Pancreas (tissue), 10 donors: ENCODE data around the gene ATG7. TPM values are rescaled to one million over a fixed set of nuclear protein-coding genes. Genes with fewer than 3 reads are reported as not detected.
"Not testable (repeated sequence)": the region's sequence is repeated elsewhere in the genome, so short reads cannot be mapped to it uniquely, and the experiment has no call there.

ENCODE experiments used
- ATAC-seq, 4 donors: fragments of 200-7000 bp; cut with Tn5 transposase; one replicate each; pipeline versions ENCODE4 v1.8.0 to v1.9.1; 2020; ENCODE audit warnings: mild to moderate bottlenecking in 4 of 4, moderate library complexity in 4 of 4
- DNase-seq, 6 donors: peaks; one replicate each; pipeline ENCODE4 v3.0.0-alpha.2; 2020
- FAIRE-seq: peaks from 2 replicates; lab custom pipeline; 2012; peaks lifted over from hg19 to GRCh38; lab: Jason Lieb, UNC
- H3K27ac ChIP-seq, 4 donors: fragments of 200-600 bp; sonication (generic); 1 replicate in 3 of 4; 2 replicates in 1 of 4; pipeline versions ENCODE4 v1.5.0 to v1.8.0; 2020
- H3K27me3 ChIP-seq, 4 donors: fragments of 200-600 bp; one replicate each; pipeline ENCODE4 v1.8.0; 2021
- H3K36me3 ChIP-seq, 3 donors: fragments of 200-600 bp; sonication (generic) in 1 of 3; one replicate each; pipeline versions ENCODE4 v1.5.0 to v1.8.0; 2020 to 2021
- H3K4me1 ChIP-seq, 3 donors: fragments of 200-600 bp; one replicate each; pipeline ENCODE4 v1.8.0; 2021
- H3K4me3 ChIP-seq, 4 donors: fragments of 200-600 bp; sonication (generic) in 2 of 4; one replicate each; pipeline versions ENCODE4 v1.5.0 to v1.8.0; 2020 to 2021
- H3K9me3 ChIP-seq, 4 donors: fragments of 200-600 bp; one replicate each; pipeline ENCODE4 v1.8.0; 2021
- CTCF ChIP-seq, 4 donors: fragments of 200-600 bp; sonication (generic) in 3 of 4; IDR thresholded peaks; one replicate each; pipeline versions ENCODE4 v1.5.0 to v1.8.0; 2021; ENCODE audit warnings: antibody characterized with exemption in 4 of 4
- WGBS, 2 donors: extraction: QIAGEN DNeasy Blood & Tissue Kit; methylation state at CpG; one replicate each; pipeline ENCODE4 v1.1.7; 2013; 5-methylcytosine and 5-hydroxymethylcytosine counted together
- intact Hi-C, 3 donors: fragments of 100-400 bp; cut with DNase I; formaldehyde crosslinking; loops; one replicate each; pipeline versions ENCODE4 v1.11.1 to v1.14.2; 2022
- polyA plus RNA-seq, 2 donors: library from polyadenylated mRNA; stranded (reverse); fragments of 200-250 nt; gene quantifications; one replicate each; pipeline ENCODE4 v1.2.3, GENCODE V29; 2013
- total RNA-seq, 6 donors: library from RNA; stranded (reverse); fragmentation: NEBNext Ultra II Directional in 4 of 6; extraction: Animal tissue kit (Norgen Biotek cat#: 25700) in 4 of 6; gene quantifications; one replicate each; pipeline versions ENCODE4 v1.2.1 to v1.2.4, GENCODE V29; 2021 to 2023
- donor health status: healthy with polysubstance abuse.
- donor health status: DM: no; HTN: no; CAD: no; lungs with moderate emphysema.
- donor health status: DM: no; HTN: no; CAD: no.
- donor health status: control.
- donor health status: control.
- donor health status: Bipolar disorder and iron deficiency.
- donor health status: DM: yes; HTN: yes; CAD: no.
- donor health status: DM: no; HTN: no; CAD: no.
- donor health status: DM: no; HTN: no; CAD: no.
- donor health status: DM: yes; HTN: yes; CAD: no.

Gene ATG7
- total and polyA plus RNA-seq, 8 donors: 5.1 to 28.0 (median 15.7) TPM

GRCh38 chr3:11517601-11518000, 245.4 kb downstream of the ATG7 start:
- no peak for DNase-seq
- no peak for ATAC-seq

GRCh38 chr3:11521167-11521566, 249.0 kb downstream of the ATG7 start:
- Histone ChIP-seq H3K27me3 (no peaks in the 10 kb centered on the region), H3K4me3 (no peak overlapping the region), H3K36me3 (no peaks in the 10 kb centered on the region), H3K27ac (no peak overlapping the region), H3K9me3 (no peaks in the 10 kb centered on the region), H3K4me1 (no peaks in the 10 kb centered on the region)
- no peak for DNase-seq
- ATAC-seq: no peak
- intact Hi-C loops: no loop called here
- 94 to 96% methylated on average over 8 of the region's 8 CpGs for WGBS, 2 donors
- no peak for FAIRE-seq
- no peak for TF ChIP-seq CTCF (IDR thresholded peaks at IDR 0.05)

More at GRCh38 chr3:11517601-11518000, 245.4 kb downstream of the ATG7 start:
- H3K27ac ChIP-seq: no peak overlapping the region
- no peaks in the 10 kb centered on the region for H3K36me3 ChIP-seq
- FAIRE-seq: no peak
- no peak overlapping the region for H3K4me3 ChIP-seq
- TF ChIP-seq CTCF (IDR thresholded peaks at IDR 0.05): no peak
- intact Hi-C loops: no loop called here
- H3K9me3 ChIP-seq: no peaks in the 10 kb centered on the region
- 94 to 98% methylated on average over 6 of the region's 6 CpGs for WGBS, 2 donors
- H3K4me1 ChIP-seq: peaks cover 0 to 9% (median 0%) of the 10 kb centered on the region in 3 donors
- H3K27me3 ChIP-seq: no peaks in the 10 kb centered on the region

DNA sequence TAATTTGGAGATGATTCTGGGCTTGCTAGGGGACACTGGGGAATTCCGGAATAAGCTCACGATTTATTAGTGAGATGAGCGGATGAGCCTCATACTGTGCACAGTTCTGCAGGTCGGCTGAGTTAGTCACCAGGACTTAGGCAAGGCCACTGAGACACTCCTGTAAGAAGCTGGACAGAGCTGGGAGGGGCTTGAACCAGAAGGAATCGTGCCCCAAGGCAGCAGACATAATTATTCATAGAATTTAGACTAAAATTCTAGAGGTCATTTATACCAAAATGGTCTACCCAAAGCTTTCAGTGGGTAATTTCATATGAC, 250.2 kb downstream of the ATG7 start:
- intact Hi-C loops: no loop called here
- FAIRE-seq (no peak), ATAC-seq (no peak), DNase-seq (no peak)
- H3K4me3 ChIP-seq: no peak overlapping the region
- no peaks in the 10 kb centered on the region for H3K4me1 ChIP-seq
- H3K9me3 ChIP-seq: no peaks in the 10 kb centered on the region
- WGBS, 2 donors: 92 to 97% methylated on average over 5 of the region's 5 CpGs
- no peak for TF ChIP-seq CTCF (IDR thresholded peaks at IDR 0.05)
- no peaks in the 10 kb centered on the region for H3K27me3 ChIP-seq
- no peaks in the 10 kb centered on the region for H3K36me3 ChIP-seq
- no peak overlapping the region for H3K27ac ChIP-seq

DNA sequence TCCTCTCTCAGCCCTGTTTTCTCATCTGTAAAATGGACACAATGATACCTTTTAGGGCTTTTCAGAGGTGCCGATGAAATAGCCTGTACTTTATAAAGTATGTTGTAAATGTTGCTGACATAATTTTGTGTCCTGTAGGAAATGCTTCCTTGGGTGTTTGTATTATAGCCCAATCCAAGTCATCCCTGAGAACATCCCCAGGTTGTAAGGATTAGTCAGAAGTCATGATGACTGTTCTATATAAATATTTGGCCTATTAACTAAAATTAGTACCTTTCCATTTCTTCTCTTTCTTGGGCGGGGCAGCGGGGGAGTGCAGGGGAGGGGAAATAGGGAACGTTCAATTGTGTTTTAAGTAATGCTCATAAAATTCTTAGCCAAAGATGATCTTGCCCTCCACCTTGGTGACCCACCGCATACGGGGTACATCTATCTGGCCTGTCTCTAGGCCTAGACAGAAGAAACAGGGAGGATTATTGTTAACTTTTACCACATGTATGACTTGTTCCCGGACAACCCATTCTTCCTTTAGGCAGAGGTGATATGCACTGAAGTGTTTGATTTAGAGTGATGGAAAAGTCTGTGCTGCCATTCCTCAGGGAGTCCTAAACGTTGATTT, 250.9 kb downstream of the ATG7 start:
- Histone ChIP-seq H3K4me1 (no peaks in the 10 kb centered on the region), H3K36me3 (no peaks in the 10 kb centered on the region), H3K27ac (no peak overlapping the region), H3K27me3 (no peaks in the 10 kb centered on the region), H3K9me3 (no peaks in the 10 kb centered on the region), H3K4me3 (no peak overlapping the region)
- intact Hi-C loops: no loop called here
- DNase-seq: no peak
- no peak for TF ChIP-seq CTCF (IDR thresholded peaks at IDR 0.05)
- FAIRE-seq: no peak
- WGBS, 2 donors: 90 to 93% methylated on average over 8 of the region's 8 CpGs
- ATAC-seq: no peak

- no peak for TF ChIP-seq CTCF (IDR thresholded peaks at IDR 0.05)
These were observed 251.4 kb downstream of the ATG7 start for GRCh38 chr3:11523572-11524101.

GRCh38 chr3:11526121-11526520, 253.9 kb downstream of the ATG7 start:
- H3K27me3 ChIP-seq, FAIRE-seq, H3K27ac ChIP-seq, H3K9me3 ChIP-seq, H3K4me3 ChIP-seq, H3K4me1 ChIP-seq, intact Hi-C loops, ATAC-seq, H3K36me3 ChIP-seq, DNase-seq: not testable (repeated sequence)
- WGBS, 2 donors: 95 to 99% methylated on average over 5 of the region's 5 CpGs

More at GRCh38 chr3:11523572-11524101, 251.4 kb downstream of the ATG7 start:
- no peaks in the 10 kb centered on the region for H3K27me3 ChIP-seq
- no peak for DNase-seq
- H3K27ac ChIP-seq: no peak overlapping the region
- no peaks in the 10 kb centered on the region for H3K36me3 ChIP-seq
- no peak overlapping the region for H3K4me3 ChIP-seq
- FAIRE-seq: no peak
- H3K4me1 ChIP-seq: no peaks in the 10 kb centered on the region
- 88 to 92% methylated on average over 7 of the region's 7 CpGs for WGBS, 2 donors
- no peak for ATAC-seq
- intact Hi-C loops: no loop called here
- no peaks in the 10 kb centered on the region for H3K9me3 ChIP-seq
